Endothelial cell (in vitro differentiated cells): ENCODE measurements around the gene PPP2R5D. TPM values are rescaled to one million over a fixed set of nuclear protein-coding genes. Genes with fewer than 3 reads are reported as not detected.

Experiments
- DNase-seq: peaks from one replicate; pipeline ENCODE4 v3.0.0; 2021; ENCODE audit warnings: low spot score
- H3K27ac Mint-ChIP-seq: one replicate; pipeline ENCODE4 v1.8.0; 2021; ENCODE audit warnings: mixed read lengths, inconsistent platforms; ENCODE audit not compliant: unreplicated experiment
- H3K27me3 Mint-ChIP-seq: one replicate; pipeline ENCODE4 v1.8.0; 2021; ENCODE audit warnings: mild to moderate bottlenecking, moderate library complexity, mixed read lengths, inconsistent platforms; ENCODE audit not compliant: unreplicated experiment
- H3K36me3 Mint-ChIP-seq: one replicate; pipeline ENCODE4 v1.8.0; 2021; ENCODE audit warnings: mild to moderate bottlenecking, low read depth, mixed read lengths, inconsistent platforms; ENCODE audit not compliant: unreplicated experiment
- H3K4me1 Mint-ChIP-seq: one replicate; pipeline ENCODE4 v1.8.0; 2021; ENCODE audit warnings: mild to moderate bottlenecking, mixed read lengths, inconsistent platforms; ENCODE audit not compliant: unreplicated experiment
- H3K4me3 Mint-ChIP-seq: one replicate; pipeline ENCODE4 v1.8.0; 2021; ENCODE audit warnings: mild to moderate bottlenecking, mixed read lengths, inconsistent platforms; ENCODE audit not compliant: unreplicated experiment
- H3K9me3 Mint-ChIP-seq: one replicate; pipeline ENCODE4 v1.8.0; 2021; ENCODE audit warnings: mixed read lengths, inconsistent platforms; ENCODE audit not compliant: unreplicated experiment
- total RNA-seq: library from RNA; stranded (reverse); fragmentation: NEBNext Ultra II Directional; extraction: Animal tissue kit (Norgen Biotek cat#: 25700); gene quantifications from one replicate; pipeline ENCODE4 v1.2.1, GENCODE V29; 2021; ENCODE audit not compliant: unreplicated experiment
- TF ChIP-seq, protein P1 (sequence below): fragments of 200-600 bp; sonication (generic); IDR thresholded peaks from one replicate; pipeline ENCODE4 v1.5.0; 2021; ENCODE audit warnings: antibody characterized with exemption; ENCODE audit not compliant: unreplicated experiment

Gene PPP2R5D
- total RNA-seq, 1 donor from 2014 or later, result 58.0 TPM

GRCh38 chr6:42963179-42963854, 21.1 kb upstream of the PPP2R5D start:
- H3K27me3 Mint-ChIP-seq, result peaks cover 10% of the 10 kb centered on the region
- TF ChIP-seq, protein P1, sequence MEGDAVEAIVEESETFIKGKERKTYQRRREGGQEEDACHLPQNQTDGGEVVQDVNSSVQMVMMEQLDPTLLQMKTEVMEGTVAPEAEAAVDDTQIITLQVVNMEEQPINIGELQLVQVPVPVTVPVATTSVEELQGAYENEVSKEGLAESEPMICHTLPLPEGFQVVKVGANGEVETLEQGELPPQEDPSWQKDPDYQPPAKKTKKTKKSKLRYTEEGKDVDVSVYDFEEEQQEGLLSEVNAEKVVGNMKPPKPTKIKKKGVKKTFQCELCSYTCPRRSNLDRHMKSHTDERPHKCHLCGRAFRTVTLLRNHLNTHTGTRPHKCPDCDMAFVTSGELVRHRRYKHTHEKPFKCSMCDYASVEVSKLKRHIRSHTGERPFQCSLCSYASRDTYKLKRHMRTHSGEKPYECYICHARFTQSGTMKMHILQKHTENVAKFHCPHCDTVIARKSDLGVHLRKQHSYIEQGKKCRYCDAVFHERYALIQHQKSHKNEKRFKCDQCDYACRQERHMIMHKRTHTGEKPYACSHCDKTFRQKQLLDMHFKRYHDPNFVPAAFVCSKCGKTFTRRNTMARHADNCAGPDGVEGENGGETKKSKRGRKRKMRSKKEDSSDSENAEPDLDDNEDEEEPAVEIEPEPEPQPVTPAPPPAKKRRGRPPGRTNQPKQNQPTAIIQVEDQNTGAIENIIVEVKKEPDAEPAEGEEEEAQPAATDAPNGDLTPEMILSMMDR, result no peak
- peaks cover 5% of the 10 kb centered on the region for H3K4me1 Mint-ChIP-seq

DNA sequence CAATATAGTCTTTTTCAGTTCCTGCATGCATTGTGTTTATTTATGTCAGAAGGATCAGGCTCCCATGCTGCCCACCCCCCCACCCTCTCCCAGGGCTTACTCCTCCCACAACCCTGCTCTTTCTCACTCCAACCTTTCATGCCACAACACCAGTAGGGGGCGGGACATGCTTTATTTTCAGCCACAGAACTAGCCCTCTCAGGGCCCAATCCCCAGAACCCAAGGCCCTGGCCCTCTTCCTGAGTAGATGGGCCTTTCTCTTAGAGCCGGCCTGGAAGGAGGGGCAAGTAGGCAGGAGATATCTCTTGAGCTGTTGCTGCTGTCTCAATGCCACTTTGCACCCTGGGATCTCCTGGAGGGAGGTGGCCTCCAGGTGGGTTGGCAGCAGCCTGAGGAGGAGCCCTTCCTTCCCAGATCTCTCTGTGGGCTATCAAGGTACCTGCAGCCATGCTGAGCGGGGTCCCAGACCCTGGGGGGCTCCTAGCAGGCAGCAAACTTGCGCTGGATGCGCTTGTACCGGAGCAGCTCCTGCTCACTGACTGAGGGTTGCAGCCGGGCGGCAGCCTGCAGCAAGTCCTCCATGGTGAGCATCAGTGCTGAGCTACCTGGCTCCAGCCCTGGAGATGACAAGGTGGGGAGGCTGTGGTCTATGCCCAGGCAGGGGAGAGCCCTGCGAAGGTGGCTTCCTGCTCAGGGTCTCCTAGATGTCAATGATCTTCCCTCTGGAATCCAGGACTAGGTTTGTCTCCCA, 20.3 kb upstream of the PPP2R5D start:
- DNase-seq, result peak; percentile 62
- TF ChIP-seq, protein P1, result peak; percentile 39
- Mint-ChIP-seq H3K27ac (no peak overlapping the region), H3K4me3 (no peak overlapping the region), H3K36me3 (peaks cover 19% of the 10 kb centered on the region), H3K4me1 (peaks cover 5% of the 10 kb centered on the region), H3K27me3 (peaks cover 10% of the 10 kb centered on the region), H3K9me3 (no peaks in the 10 kb centered on the region)

More at GRCh38 chr6:42963179-42963854, 21.1 kb upstream of the PPP2R5D start:
- DNase-seq, result no peak
- Mint-ChIP-seq H3K4me3 (no peak overlapping the region), H3K36me3 (peaks cover 19% of the 10 kb centered on the region), H3K9me3 (no peaks in the 10 kb centered on the region), H3K27ac (no peak overlapping the region)

DNA sequence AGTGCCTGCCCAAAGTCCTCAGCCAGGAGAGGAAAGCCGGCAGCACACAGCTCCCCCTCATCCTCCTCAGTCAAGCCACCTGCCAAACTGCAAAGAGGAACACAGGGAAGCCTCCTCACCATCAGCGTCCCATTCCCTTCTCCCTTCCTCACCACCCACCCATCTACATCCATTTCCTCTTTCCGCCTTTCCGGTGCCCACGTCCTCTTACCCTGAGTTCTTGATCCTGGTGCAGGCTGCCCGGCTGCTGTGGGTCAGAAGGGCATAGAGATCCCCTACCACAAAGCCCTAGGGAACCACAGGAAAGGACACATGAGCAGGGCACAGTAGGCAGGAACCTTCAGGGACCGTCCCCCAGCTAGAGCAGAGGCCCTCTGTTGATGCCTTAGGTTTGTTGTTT, 17.8 kb upstream of the PPP2R5D start:
- Mint-ChIP-seq H3K27me3 (peaks cover 10% of the 10 kb centered on the region), H3K4me3 (no peak overlapping the region), H3K9me3 (no peaks in the 10 kb centered on the region), H3K27ac (no peak overlapping the region), H3K36me3 (peaks cover 19% of the 10 kb centered on the region), H3K4me1 (peaks cover 1% of the 10 kb centered on the region)
- DNase-seq, result no peak
- TF ChIP-seq, protein P1, result no peak

DNA sequence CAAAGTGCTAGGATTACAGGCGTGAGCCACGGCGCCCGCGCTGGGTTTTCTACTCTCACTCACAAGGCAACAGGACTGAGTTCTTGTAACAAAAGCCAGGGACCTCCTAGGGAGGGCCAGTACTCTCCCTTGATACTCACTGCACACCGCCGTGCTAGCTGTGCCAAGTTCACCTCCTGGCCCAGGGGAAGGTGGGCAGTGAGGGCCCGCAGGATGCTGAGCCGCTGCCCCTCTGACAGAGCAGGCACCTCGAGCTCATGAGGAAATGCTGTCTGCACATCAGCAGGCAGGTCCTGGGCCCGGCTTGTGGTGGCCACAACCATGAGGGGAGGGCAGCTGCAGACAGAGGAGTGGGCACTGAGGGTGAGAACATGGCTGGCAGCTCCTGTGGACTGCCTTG, 17.1 kb upstream of the PPP2R5D start:
- Mint-ChIP-seq H3K27me3 (peaks cover 6% of the 10 kb centered on the region), H3K27ac (no peak overlapping the region), H3K4me1 (peaks cover 3% of the 10 kb centered on the region), H3K9me3 (no peaks in the 10 kb centered on the region), H3K36me3 (peaks cover 13% of the 10 kb centered on the region), H3K4me3 (no peak overlapping the region)
- TF ChIP-seq, protein P1, result no peak
- DNase-seq, result no peak
